SU-DHL-6 (cell line): ENCODE results near the gene ELFN2.

ENCODE experiments used
- H2AFZ ChIP-seq: fragments of 200-600 bp; sonication (generic); 2 replicates; pipeline ENCODE4 v1.6.1; 2014; ENCODE audit warnings: low read depth, mild to moderate bottlenecking, moderate library complexity, mixed read lengths, antibody characterized with exemption, low read length; ENCODE audit not compliant: severe bottlenecking
- H3F3A ChIP-seq: fragments of 200-600 bp; shearing (Covaris generic); 2 replicates; pipeline ENCODE4 v1.6.0; 2016; ENCODE audit warnings: antibody characterized with exemption, mild to moderate bottlenecking; ENCODE audit not compliant: insufficient read depth
- H3K27ac ChIP-seq: fragments of 200-600 bp; sonication (generic); 2 replicates; pipeline ENCODE4 v1.5.1; 2016; ENCODE audit warnings: low read depth, mild to moderate bottlenecking, low read length, moderate library complexity, mixed read lengths
- H3K27me3 ChIP-seq: fragments of 200-600 bp; sonication (generic), shearing (Covaris generic); 2 replicates; pipeline ENCODE4 v1.6.0; 2014; ENCODE audit warnings: mild to moderate bottlenecking, low read length
- H3K36me3 ChIP-seq: fragments of 200-600 bp; sonication (generic); 2 replicates; pipeline ENCODE4 v1.6.1; 2014; ENCODE audit warnings: mild to moderate bottlenecking, low read length, mixed read lengths
- H3K4me2 ChIP-seq: fragments of 300-600, 200-600 bp; shearing (Covaris generic), sonication (generic); 2 replicates; pipeline ENCODE4 v1.6.0; 2014; ENCODE audit warnings: low read length, low read depth, mild to moderate bottlenecking; ENCODE audit not compliant: poor library complexity, severe bottlenecking
- H3K4me3 ChIP-seq: fragments of 200-600 bp; sonication (generic); 2 replicates; pipeline ENCODE4 v1.5.1; 2014; ENCODE audit warnings: antibody characterized with exemption, low read length, mild to moderate bottlenecking, mixed read lengths; ENCODE audit not compliant: insufficient read depth, poor library complexity, severe bottlenecking
- H3K79me2 ChIP-seq: fragments of 200-600 bp; sonication (generic); 2 replicates; pipeline ENCODE4 v1.6.1; 2014; ENCODE audit warnings: mild to moderate bottlenecking, low read length, moderate library complexity; ENCODE audit not compliant: insufficient read depth
- H3K9ac ChIP-seq: fragments of 200-600 bp; sonication (generic); 2 replicates; pipeline ENCODE4 v1.7.0; 2014; ENCODE audit warnings: mild to moderate bottlenecking, low read length
- H3K9me2 ChIP-seq: fragments of 200-600 bp; sonication (generic); replicated peaks from 2 replicates; pipeline ENCODE4 v1.6.1; 2014; ENCODE audit warnings: low read length; ENCODE audit not compliant: insufficient read depth
- H3K9me3 ChIP-seq: fragments of 200-600 bp; sonication (generic); 2 replicates; pipeline ENCODE4 v1.6.1; 2014; ENCODE audit warnings: low read length, mixed read lengths; ENCODE audit not compliant: insufficient read depth
- H4K20me1 ChIP-seq: fragments of 200-600 bp; sonication (generic); 2 replicates; pipeline ENCODE4 v1.6.1; 2014; ENCODE audit warnings: low read depth, mild to moderate bottlenecking, antibody characterized with exemption, low read length, moderate library complexity, mixed read lengths
- EZH2phosphoT487 ChIP-seq: fragments of 200-600 bp; sonication (generic), shearing (Covaris generic); conservative IDR thresholded peaks from 2 replicates; pipeline ENCODE4 v1.6.1; 2018; ENCODE audit warnings: mild to moderate bottlenecking, antibody characterized with exemption, low read length, moderate library complexity, mixed read lengths
- TF ChIP-seq, protein P1 (sequence below): fragments of 200-600 bp; sonication (generic); IDR thresholded peaks from one replicate; pipeline ENCODE4 v1.5.1; 2017; ENCODE audit warnings: antibody characterized with exemption, mild to moderate bottlenecking, low read length, moderate library complexity; ENCODE audit not compliant: insufficient read depth, poor library complexity, severe bottlenecking

ELFN2 gene

DNA sequence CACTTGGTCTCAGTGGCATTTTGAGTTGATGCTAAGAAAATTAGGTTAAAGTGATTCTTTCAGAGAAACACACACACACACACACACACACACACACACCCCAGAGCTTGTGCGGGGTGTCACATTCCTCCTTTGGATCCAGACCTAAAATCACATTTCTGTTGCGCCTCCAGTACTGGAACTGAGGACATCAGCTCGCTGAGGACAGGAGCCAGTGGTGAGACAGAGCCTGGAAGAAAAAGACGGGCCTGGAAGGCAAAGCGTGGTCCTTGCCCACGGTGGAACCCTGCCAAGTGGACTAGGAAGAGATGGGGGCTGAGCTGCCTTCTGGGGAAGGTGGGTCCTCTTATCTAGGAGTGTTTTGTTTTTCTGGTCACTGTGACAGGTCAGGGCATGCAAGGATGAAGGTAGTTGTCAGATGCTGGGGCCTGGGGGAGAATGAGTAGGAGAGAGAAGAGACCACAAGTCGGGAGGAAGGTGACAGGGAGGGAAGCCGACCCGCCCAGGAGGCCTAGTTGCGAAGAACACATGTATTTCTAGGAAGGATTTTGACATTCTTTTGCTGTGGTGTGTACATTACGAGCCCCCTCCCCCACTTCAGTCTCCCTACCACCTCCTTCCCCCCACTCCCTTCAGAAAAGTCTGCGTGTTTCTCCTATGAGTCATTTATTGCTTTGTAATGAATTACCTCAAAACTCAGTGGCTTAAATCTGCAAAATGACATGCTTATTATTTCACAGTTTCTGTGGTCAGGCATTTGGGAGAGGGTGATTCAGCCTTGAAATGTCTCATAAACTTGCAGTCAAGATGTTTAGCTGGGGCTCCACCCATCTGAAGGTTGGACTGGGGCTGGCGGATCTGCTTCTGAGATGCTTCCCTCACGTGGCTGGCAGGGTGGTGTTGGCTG is 4.8 kb upstream of the ELFN2 start:
- no peaks in the 10 kb centered on the region for H3K36me3 ChIP-seq
- no peak overlapping the region for H3K9ac ChIP-seq
- H3K79me2 ChIP-seq: no peaks in the 10 kb centered on the region
- no peak overlapping the region for H2AFZ ChIP-seq
- no peak overlapping the region for H3K4me3 ChIP-seq
- H3F3A ChIP-seq: no peaks in the 10 kb centered on the region
- TF ChIP-seq, protein P1, sequence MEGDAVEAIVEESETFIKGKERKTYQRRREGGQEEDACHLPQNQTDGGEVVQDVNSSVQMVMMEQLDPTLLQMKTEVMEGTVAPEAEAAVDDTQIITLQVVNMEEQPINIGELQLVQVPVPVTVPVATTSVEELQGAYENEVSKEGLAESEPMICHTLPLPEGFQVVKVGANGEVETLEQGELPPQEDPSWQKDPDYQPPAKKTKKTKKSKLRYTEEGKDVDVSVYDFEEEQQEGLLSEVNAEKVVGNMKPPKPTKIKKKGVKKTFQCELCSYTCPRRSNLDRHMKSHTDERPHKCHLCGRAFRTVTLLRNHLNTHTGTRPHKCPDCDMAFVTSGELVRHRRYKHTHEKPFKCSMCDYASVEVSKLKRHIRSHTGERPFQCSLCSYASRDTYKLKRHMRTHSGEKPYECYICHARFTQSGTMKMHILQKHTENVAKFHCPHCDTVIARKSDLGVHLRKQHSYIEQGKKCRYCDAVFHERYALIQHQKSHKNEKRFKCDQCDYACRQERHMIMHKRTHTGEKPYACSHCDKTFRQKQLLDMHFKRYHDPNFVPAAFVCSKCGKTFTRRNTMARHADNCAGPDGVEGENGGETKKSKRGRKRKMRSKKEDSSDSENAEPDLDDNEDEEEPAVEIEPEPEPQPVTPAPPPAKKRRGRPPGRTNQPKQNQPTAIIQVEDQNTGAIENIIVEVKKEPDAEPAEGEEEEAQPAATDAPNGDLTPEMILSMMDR: no peak
- TF ChIP-seq EZH2phosphoT487: no peak
- no peaks in the 10 kb centered on the region for H3K9me3 ChIP-seq
- H4K20me1 ChIP-seq: no peaks in the 10 kb centered on the region
- no peak overlapping the region for H3K4me2 ChIP-seq
- H3K27me3 ChIP-seq: no peaks in the 10 kb centered on the region
- H3K9me2 ChIP-seq: no peaks in the 10 kb centered on the region
- no peak overlapping the region for H3K27ac ChIP-seq

DNA sequence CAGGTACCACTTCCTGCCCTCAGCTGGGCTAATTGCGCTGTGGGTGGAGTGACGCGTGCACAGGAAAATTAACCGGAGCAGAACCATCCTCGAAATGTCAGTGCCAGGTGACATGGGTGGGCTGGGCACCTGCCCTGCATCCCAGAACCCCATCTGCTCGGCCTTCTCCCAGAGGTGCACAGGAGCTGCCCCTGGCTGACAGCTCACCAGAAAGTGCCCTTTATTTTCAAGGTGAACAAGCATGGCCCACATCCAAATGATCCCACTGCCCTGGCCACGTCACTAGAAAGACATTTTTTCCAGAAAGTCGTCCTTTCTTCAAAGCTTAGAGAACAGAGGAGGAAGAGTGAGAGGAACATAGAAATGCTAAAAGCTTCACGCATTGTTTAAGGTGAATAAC is 4.1 kb upstream of the ELFN2 start:
- no peaks in the 10 kb centered on the region for H3K27me3 ChIP-seq
- no peak for TF ChIP-seq EZH2phosphoT487
- TF ChIP-seq, protein P1: no peak
- H3K9me2 ChIP-seq: no peaks in the 10 kb centered on the region
- no peaks in the 10 kb centered on the region for H3F3A ChIP-seq
- H3K9ac ChIP-seq: no peak overlapping the region
- no peak overlapping the region for H2AFZ ChIP-seq
- no peak overlapping the region for H3K27ac ChIP-seq
- H3K4me2 ChIP-seq: no peak overlapping the region
- no peaks in the 10 kb centered on the region for H3K9me3 ChIP-seq
- H3K79me2 ChIP-seq: no peaks in the 10 kb centered on the region
- H3K36me3 ChIP-seq: no peaks in the 10 kb centered on the region
- H3K4me3 ChIP-seq: no peak overlapping the region
- H4K20me1 ChIP-seq: no peaks in the 10 kb centered on the region

DNA sequence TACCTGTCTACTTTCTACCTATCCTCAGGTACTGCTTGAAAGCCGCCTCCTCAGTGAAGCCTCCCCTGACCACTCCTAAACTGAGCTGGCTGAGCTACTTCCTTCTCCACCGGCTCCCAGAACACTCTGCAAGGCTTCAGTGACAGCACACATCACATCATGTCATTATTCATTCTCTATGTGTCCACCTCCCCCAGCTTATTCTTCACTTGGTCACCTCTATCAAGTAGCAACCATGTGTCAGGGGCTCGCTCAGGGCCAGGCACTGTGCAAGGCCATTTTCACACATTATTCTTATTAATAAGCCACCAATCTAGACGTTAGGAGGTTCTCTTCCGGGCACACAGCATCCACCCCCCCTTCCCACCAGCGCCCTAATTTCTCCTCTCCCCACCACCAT is 3.7 kb upstream of the ELFN2 start:
- Histone ChIP-seq H3K9me2 (no peaks in the 10 kb centered on the region), H3K36me3 (no peaks in the 10 kb centered on the region), H3F3A (no peaks in the 10 kb centered on the region), H3K27me3 (no peaks in the 10 kb centered on the region), H2AFZ (no peak overlapping the region), H3K27ac (no peak overlapping the region), H3K9me3 (no peaks in the 10 kb centered on the region), H3K4me2 (no peak overlapping the region), H3K4me3 (no peak overlapping the region), H4K20me1 (no peaks in the 10 kb centered on the region), H3K79me2 (no peaks in the 10 kb centered on the region), H3K9ac (no peak overlapping the region)
- no peak for TF ChIP-seq EZH2phosphoT487
- TF ChIP-seq, protein P1: no peak
